SK-N-SH treated with all-trans-retinoic acid at 6 μM for 48 hours (cell line): ENCODE measurements around the gene SUSD3.

Source experiments
- ATAC-seq: fragments of 200-7000 bp; cut with Tn5 transposase; 3 replicates; pipeline ENCODE4 v1.9.1; 2020; ENCODE audit warnings: mild to moderate bottlenecking, moderate library complexity
- ARNTL ChIP-seq: fragments of 450-650 bp; formaldehyde crosslinking; IDR thresholded peaks from 2 replicates; pipeline ENCODE4 v1.5.0; 2020; ENCODE audit warnings: low read depth, mild to moderate bottlenecking, moderate library complexity, borderline replicate concordance
- BACH2 ChIP-seq: fragments of 250-450 bp; sonication (Bioruptor Pico); IDR thresholded peaks from 2 replicates; pipeline ENCODE4 v1.9.0; 2021; ENCODE audit warnings: mild to moderate bottlenecking, borderline replicate concordance
- CREB5 ChIP-seq: fragments of 250-450 bp; sonication (Bioruptor Pico); IDR thresholded peaks from 2 replicates; pipeline ENCODE4 v1.5.1; 2020; ENCODE audit warnings: low read depth, mild to moderate bottlenecking, moderate library complexity
- CSRNP3 ChIP-seq: fragments of 250-450 bp; sonication (Bioruptor Pico); IDR thresholded peaks from 2 replicates; pipeline ENCODE4 v1.5.1; 2021; ENCODE audit warnings: mild to moderate bottlenecking, moderate library complexity
- ESRRG ChIP-seq: fragments of 250-450 bp; sonication (Bioruptor Pico); IDR thresholded peaks from 2 replicates; pipeline ENCODE4 v1.6.1; 2021; ENCODE audit warnings: mild to moderate bottlenecking
- GLIS3 ChIP-seq: fragments of 250-450 bp; sonication (Bioruptor Pico); IDR thresholded peaks from 2 replicates; pipeline ENCODE4 v1.5.0; 2020; ENCODE audit warnings: mild to moderate bottlenecking, moderate library complexity
- OSR1 ChIP-seq: fragments of 250-450 bp; sonication (Bioruptor Pico); IDR thresholded peaks from 2 replicates; pipeline ENCODE4 v1.8.0; 2022; ENCODE audit warnings: moderate library complexity, mild to moderate bottlenecking, inconsistent platforms
- PATZ1 ChIP-seq: fragments of 250-450 bp; sonication (Bioruptor Pico); IDR thresholded peaks from 2 replicates; pipeline ENCODE4 v1.8.0; 2020; ENCODE audit warnings: mild to moderate bottlenecking, moderate library complexity, borderline replicate concordance
- POU6F1 ChIP-seq: fragments of 250-450 bp; sonication (Bioruptor Pico); IDR thresholded peaks from 2 replicates; pipeline ENCODE4 v1.8.0; 2021; ENCODE audit warnings: low read depth, mild to moderate bottlenecking, moderate library complexity, borderline replicate concordance
- PPARA ChIP-seq: fragments of 250-450 bp; sonication (Bioruptor Pico); IDR thresholded peaks from 2 replicates; pipeline ENCODE4 v1.5.0; 2020; ENCODE audit warnings: mild to moderate bottlenecking, borderline replicate concordance
- RARB ChIP-seq: fragments of 250-450 bp; sonication (Bioruptor Pico); IDR thresholded peaks from 2 replicates; pipeline ENCODE4 v1.8.0; 2021; ENCODE audit warnings: mild to moderate bottlenecking, moderate library complexity
- TCF4 ChIP-seq: fragments of 250-450 bp; sonication (Bioruptor Pico); IDR thresholded peaks from 2 replicates; pipeline ENCODE4 v1.8.0; 2021; ENCODE audit warnings: mild to moderate bottlenecking, moderate library complexity, borderline replicate concordance
- TOX ChIP-seq: fragments of 250-450 bp; sonication (Bioruptor Pico); IDR thresholded peaks from 2 replicates; pipeline ENCODE4 v1.8.0; 2021; ENCODE audit warnings: mild to moderate bottlenecking, moderate library complexity, borderline replicate concordance
- TSHZ2 ChIP-seq: fragments of 250-450 bp; sonication (Bioruptor Pico); IDR thresholded peaks from 2 replicates; pipeline ENCODE4 v1.5.0; 2020; ENCODE audit warnings: mild to moderate bottlenecking, moderate library complexity
- ZC3H10 ChIP-seq: fragments of 250-450 bp; sonication (Bioruptor Pico); IDR thresholded peaks from 2 replicates; pipeline ENCODE4 v1.5.1; 2021; ENCODE audit warnings: mild to moderate bottlenecking, moderate library complexity
- ZFP3 ChIP-seq: fragments of 250-450 bp; sonication (Bioruptor Pico); IDR thresholded peaks from 2 replicates; pipeline ENCODE4 v1.5.0; 2020; ENCODE audit warnings: mild to moderate bottlenecking, moderate library complexity
- ZFP30 ChIP-seq: fragments of 450-650 bp; formaldehyde crosslinking; IDR thresholded peaks from 2 replicates; pipeline ENCODE4 v1.5.0; 2022; ENCODE audit warnings: mild to moderate bottlenecking, moderate library complexity
- ZNF565 ChIP-seq: fragments of 450-650 bp; formaldehyde crosslinking; conservative IDR thresholded peaks from 2 replicates; pipeline ENCODE4 v1.5.0; 2020; ENCODE audit warnings: low read depth, mild to moderate bottlenecking, moderate library complexity
- ZNF70 ChIP-seq: fragments of 450-650 bp; formaldehyde crosslinking; IDR thresholded peaks from 2 replicates; pipeline ENCODE4 v1.5.0; 2020; ENCODE audit warnings: mild to moderate bottlenecking, moderate library complexity
- ZNF8 ChIP-seq: fragments of 450-650 bp; formaldehyde crosslinking; IDR thresholded peaks from 2 replicates; pipeline ENCODE4 v1.5.0; 2020; ENCODE audit warnings: mild to moderate bottlenecking, moderate library complexity

Gene SUSD3

GRCh38 chr9:93077367-93077766 lies 18.9 kb downstream of the SUSD3 start:
- no peak for TF ChIP-seq RARB (CRISPR knock-in tag)
- TF ChIP-seq ZFP3 (CRISPR knock-in tag): peak; percentile 92
- no peak for ATAC-seq

- TF ChIP-seq ZNF8 (CRISPR knock-in tag) (no peak), PATZ1 (no peak), TCF4 (CRISPR knock-in tag) (no peak), OSR1 (no peak), POU6F1 (no peak)
- no peak for ATAC-seq
These were observed 19.3 kb downstream of the SUSD3 start for GRCh38 chr9:93077811-93078210.

GRCh38 chr9:93079371-93079770 lies 20.9 kb downstream of the SUSD3 start:
- ATAC-seq: no peak
- TF ChIP-seq TCF4 (CRISPR knock-in tag) (no peak), PPARA (CRISPR knock-in tag) (no peak), POU6F1 (no peak), ARNTL (CRISPR knock-in tag) (no peak), PATZ1 (no peak), GLIS3 (CRISPR knock-in tag) (no peak), BACH2 (CRISPR knock-in tag) (no peak), ZFP3 (CRISPR knock-in tag) (no peak), ZNF565 (no peak), ZNF8 (CRISPR knock-in tag) (no peak), ESRRG (CRISPR knock-in tag) (no peak), ZFP30 (no peak), CREB5 (CRISPR knock-in tag) (no peak), OSR1 (no peak), RARB (CRISPR knock-in tag) (no peak), ZNF70 (no peak), TOX (CRISPR knock-in tag) (no peak), ZC3H10 (CRISPR knock-in tag) (no peak)

GRCh38 chr9:93080406-93080805 lies 21.9 kb downstream of the SUSD3 start:
- no peak for TF ChIP-seq TSHZ2
- TF ChIP-seq CSRNP3 (CRISPR knock-in tag): no peak
- TF ChIP-seq CREB5 (CRISPR knock-in tag): no peak
- no peak for TF ChIP-seq RARB (CRISPR knock-in tag)
- TF ChIP-seq ZNF70: no peak
- TF ChIP-seq, all 23 proteins: peak for 0
- no peak for ATAC-seq
